Amygdala (tissue), 56 donors: ENCODE data around the gene TAF7L.
A peak's percentile ranks its signal among the peaks of the same experiment; 100 is the strongest.

Source experiments
- DNase-seq, 56 donors: peaks; one replicate each; lab custom pipeline; 2025; lab: John Stamatoyannopoulos, UW

Gene TAF7L

DNA sequence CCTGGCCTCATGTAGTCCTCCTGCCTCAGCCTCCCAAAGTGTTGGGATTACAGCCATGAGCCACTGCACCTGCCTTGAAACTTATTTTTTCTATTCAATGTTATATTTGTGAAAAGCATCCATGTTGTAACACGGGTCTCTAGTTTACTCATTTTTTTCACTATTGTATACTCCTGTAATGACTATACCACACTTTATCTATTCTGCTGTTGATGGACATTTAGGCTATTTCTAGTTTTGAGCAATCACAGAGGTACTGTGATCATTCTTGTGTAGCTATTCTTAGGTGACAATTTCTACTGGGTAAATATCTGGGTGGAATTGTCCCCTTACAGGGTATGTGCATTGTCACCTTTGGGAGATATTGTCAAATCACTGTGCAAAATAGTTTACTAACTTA is 67.9 kb downstream of the TAF7L start:
- DNase-seq = no peak

DNA sequence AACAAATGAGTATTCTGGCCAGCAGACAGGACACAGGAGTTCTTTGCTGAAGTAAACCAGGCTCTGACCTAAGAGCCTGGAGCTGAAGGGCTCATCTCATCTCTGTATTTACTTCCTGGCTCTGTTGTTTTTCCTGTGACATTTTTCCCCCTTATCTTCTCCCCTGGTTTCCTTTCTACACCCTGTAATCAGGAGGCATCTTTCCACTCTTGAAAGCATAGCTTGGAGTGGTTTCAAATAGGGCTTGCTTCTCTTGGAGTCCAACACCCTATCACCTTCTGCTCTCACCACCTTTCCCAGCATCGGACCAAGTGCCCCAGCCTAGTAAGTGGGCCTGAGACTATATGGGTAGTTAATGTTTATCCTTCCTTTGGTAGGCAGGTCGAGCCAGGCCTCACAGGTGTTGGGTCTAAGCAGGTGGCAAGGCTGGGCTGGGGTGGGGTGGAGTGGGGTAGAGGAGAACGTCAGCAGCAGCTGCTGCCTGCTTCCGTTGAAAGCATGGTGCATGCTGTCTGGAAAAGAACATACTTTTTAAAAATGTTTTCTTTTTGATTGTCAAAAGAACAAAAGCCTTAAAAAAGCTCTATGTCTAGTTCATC is 70.4 kb downstream of the TAF7L start:
- peak in 1 of 56 donors; percentile 4 for DNase-seq

DNA sequence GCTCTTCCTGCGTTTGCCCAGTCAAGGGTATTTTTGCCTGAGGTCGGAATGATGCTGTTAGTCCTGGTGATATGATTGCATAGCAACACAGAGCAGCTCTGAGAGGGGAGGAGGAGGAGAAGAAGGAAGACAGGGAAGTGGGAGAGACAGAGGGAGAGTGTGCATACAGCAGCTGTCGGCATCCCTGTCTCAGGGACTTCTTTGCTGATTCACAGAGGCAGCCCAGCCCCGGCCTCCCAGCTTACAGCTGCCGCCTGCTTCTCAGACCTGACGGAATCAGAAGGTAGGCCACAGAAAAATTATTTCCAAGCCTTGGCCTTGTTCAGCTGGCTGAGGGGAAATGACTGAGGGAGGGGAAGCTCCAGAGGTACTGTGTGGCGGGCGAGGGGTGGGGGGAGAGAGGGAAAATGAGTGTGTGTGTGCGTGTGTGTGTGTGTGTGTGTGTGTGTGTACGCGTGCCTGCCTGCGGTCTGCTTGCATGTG is 71.2 kb downstream of the TAF7L start:
- peak in 15 of 56 donors; percentile 0 to 24 (median 5) for DNase-seq

DNA sequence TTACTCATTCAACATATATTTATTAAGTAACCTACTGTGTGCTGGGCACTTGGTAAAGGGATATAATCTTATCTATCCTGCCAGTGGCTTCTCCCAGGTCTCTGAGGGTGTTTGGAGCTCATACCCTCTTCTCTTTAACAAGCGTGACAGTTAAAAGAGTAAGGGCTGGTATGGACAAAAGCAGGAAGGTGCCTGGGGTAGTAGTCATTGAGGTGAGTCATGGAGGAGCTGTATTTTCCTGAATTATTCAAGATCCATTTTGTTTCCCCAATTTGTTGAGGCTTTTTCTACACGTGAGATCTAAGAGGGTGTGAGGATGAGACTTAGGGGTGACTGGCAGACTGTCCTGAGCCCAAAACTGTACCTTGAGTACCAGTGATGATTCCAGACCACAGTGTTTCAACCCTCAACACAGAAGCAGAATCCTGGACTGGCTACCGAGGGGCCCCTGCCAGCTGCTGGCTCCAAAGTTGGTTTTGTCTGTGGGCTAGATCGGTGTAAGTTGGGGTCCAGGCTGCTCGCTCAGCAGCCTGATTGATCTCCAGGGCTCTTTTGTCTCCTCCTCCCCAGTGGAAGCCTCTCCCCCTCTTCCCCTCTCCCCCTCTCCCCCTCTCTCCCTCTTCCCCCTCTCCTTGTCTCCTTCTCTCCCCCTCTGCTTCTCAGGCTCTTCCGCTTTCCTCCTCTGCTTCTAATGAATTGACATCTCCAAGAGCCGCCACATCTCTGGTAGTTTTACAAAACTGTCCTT is 71.8 kb downstream of the TAF7L start, which contains the start of gene DRP2:
Gene DRP2, plus strand, starts transcription at position 671 of the 748 bp plus-strand sequence. CDS start 11,862 bp downstream, outside the sequence.
- peak in 2 of 56 donors; percentile 2 to 10 for DNase-seq
